Kidney (tissue), 14 donors: ENCODE results near the gene VASH2. TPM values are rescaled to one million over a fixed set of nuclear protein-coding genes. Genes with fewer than 3 reads are reported as not detected.

Experiments
- DNase-seq, 5 donors: peaks; one replicate each; pipeline ENCODE4 v3.0.0-alpha.2; 2013 to 2020
- FAIRE-seq: peaks from 2 replicates; lab custom pipeline; 2012; peaks lifted over from hg19 to GRCh38; lab: Jason Lieb, UNC
- H3K27ac ChIP-seq, 2 donors: one replicate each; pipeline ENCODE4 v1.7.0; 2013; ENCODE audit warnings: low read depth in 2 of 2, low read length in 2 of 2, inconsistent platforms in 1 of 2
- H3K27me3 ChIP-seq: one replicate; pipeline ENCODE4 v1.7.1; 2013; ENCODE audit warnings: low read length, inconsistent platforms; ENCODE audit not compliant: control insufficient read depth, insufficient read depth
- H3K36me3 ChIP-seq, 3 donors: one replicate each; pipeline versions ENCODE4 v1.7.0 to v1.7.1; 2013; ENCODE audit warnings: low read length in 3 of 3, control low read depth in 1 of 3, inconsistent platforms in 1 of 3; ENCODE audit not compliant: insufficient read depth in 3 of 3, control insufficient read depth in 2 of 3
- H3K4me1 ChIP-seq, 3 donors: one replicate each; pipeline versions ENCODE4 v1.7.0 to v1.7.1; 2013; ENCODE audit warnings: low read length in 3 of 3, inconsistent platforms in 1 of 3, low read depth in 1 of 3; ENCODE audit not compliant: control insufficient read depth in 2 of 3, insufficient read depth in 2 of 3
- H3K4me3 ChIP-seq, 3 donors: one replicate each; pipeline versions ENCODE4 v1.7.0 to v1.8.1; 2013; ENCODE audit warnings: low read length in 3 of 3, control low read depth in 1 of 3, inconsistent platforms in 1 of 3
- H3K9ac ChIP-seq, 3 donors: one replicate each; pipeline versions ENCODE4 v1.7.0 to v1.7.1; 2013; ENCODE audit warnings: low read length in 3 of 3, control low read depth in 1 of 3, inconsistent platforms in 1 of 3
- H3K9me3 ChIP-seq, 3 donors: one replicate each; pipeline versions ENCODE4 v1.7.0 to v1.7.1; 2013; ENCODE audit warnings: low read length in 3 of 3, control low read depth in 1 of 3, inconsistent platforms in 1 of 3; ENCODE audit not compliant: control insufficient read depth in 2 of 3, insufficient read depth in 1 of 3
- intact Hi-C: fragments of 100-400 bp; cut with DNase I; formaldehyde crosslinking; loops from one replicate; pipeline ENCODE4 v1.11.1; 2022
- polyA plus RNA-seq: library from polyadenylated mRNA; stranded (reverse); fragments of 350-450 nt; fragmentation: Illumina TruSeq; extraction: RNeasy Lipid Tissue Mini Kit (QIAGEN cat#74804); gene quantifications from one replicate; pipeline ENCODE4 v1.2.3, GENCODE V29; 2014; ENCODE audit warnings: low read depth, low replicate concordance; ENCODE audit not compliant: insufficient read depth
- total RNA-seq: library from RNA; stranded (reverse); fragmentation: NEBNext Ultra II Directional; extraction: Animal tissue kit (Norgen Biotek cat#: 25700); gene quantifications from one replicate; pipeline ENCODE4 v1.2.1, GENCODE V29; 2021
- TF ChIP-seq, protein P1 (sequence below): IDR thresholded peaks from 3 replicates; pipeline ENCODE4 v1.5.1; 2012; ENCODE audit warnings: mild to moderate bottlenecking, moderate library complexity, borderline replicate concordance; ENCODE audit not compliant: insufficient read depth; ENCODE audit errors: extremely low read depth
- donor health status: control.
- donor health status: control.
- donor health status: control.
- donor health status: control.
- donor health status: control.
- donor health status: DM: yes; HTN: yes; CAD: no.
- donor health status: Normal renal cell carcinoma (clear cell type).

Gene VASH2
- total and polyA plus RNA-seq, 2 donors from 2014 or later = 0.57 TPM; not detected in 1

DNA sequence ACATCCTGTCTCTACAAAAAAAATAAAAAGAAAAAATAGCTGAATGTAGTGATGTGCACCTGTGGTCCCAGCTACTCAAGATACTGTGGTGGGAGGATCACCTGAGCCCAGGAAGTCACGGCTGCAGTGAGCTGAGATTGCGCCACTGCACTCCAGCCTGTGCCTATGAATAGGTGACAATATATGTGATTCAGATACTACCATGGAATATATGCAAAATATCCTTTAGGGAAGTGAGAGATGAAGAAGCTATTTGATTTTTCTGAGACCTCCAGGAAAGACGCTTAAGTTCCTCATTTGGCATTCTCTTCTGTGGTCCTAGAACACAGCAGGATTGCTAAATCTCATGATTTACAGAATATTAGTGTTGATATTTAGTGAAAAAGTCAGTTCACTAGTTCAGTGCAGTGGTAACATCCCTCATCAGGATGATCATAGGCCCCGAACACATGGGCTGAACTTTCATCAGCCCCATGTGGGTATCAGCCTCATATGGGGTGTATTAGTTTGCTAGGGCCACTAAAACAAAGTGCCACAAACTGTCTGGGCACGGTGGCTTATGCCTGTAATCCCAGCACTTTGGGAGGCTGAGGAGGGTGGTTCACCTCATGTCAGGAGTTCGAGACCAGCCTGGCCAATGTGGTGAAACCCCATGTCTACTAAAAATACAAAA is 6.0 kb upstream of the VASH2 start:
- H3K9me3 ChIP-seq = peaks cover 0 to 6% (median 0%) of the 10 kb centered on the region in 3 donors
- H3K9ac ChIP-seq = no peak overlapping the region
- TF ChIP-seq, protein P1, sequence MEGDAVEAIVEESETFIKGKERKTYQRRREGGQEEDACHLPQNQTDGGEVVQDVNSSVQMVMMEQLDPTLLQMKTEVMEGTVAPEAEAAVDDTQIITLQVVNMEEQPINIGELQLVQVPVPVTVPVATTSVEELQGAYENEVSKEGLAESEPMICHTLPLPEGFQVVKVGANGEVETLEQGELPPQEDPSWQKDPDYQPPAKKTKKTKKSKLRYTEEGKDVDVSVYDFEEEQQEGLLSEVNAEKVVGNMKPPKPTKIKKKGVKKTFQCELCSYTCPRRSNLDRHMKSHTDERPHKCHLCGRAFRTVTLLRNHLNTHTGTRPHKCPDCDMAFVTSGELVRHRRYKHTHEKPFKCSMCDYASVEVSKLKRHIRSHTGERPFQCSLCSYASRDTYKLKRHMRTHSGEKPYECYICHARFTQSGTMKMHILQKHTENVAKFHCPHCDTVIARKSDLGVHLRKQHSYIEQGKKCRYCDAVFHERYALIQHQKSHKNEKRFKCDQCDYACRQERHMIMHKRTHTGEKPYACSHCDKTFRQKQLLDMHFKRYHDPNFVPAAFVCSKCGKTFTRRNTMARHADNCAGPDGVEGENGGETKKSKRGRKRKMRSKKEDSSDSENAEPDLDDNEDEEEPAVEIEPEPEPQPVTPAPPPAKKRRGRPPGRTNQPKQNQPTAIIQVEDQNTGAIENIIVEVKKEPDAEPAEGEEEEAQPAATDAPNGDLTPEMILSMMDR = no peak
- H3K36me3 ChIP-seq = no peaks in the 10 kb centered on the region
- H3K4me3 ChIP-seq = no peak overlapping the region
- H3K27me3 ChIP-seq = no peaks in the 10 kb centered on the region
- no peak overlapping the region for H3K27ac ChIP-seq
- FAIRE-seq (no peak), DNase-seq (no peak)
- intact Hi-C loops = no loop called here
- H3K4me1 ChIP-seq = no peaks in the 10 kb centered on the region

DNA sequence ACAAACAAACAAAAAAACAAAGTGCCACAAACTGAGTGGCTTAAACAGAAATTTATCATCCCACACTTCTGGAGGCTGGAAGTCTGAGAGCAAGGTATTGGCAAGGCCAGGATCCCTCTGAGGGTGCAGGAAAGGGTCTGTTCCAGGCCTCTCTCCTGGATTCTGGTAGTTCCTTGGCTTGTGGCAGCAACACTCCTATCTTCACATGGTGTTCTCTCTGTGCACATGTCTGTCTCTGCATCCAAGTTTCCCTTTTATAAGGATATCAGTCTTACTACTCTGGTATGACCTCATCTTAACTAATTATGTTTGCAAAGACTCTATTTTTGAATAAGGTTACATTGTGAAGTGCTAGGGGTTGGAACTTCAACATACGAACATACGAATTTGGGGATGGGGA is 5.3 kb upstream of the VASH2 start:
- Histone ChIP-seq H3K4me1 (peaks cover 0 to 4% (median 2%) of the 10 kb centered on the region in 3 donors), H3K27ac (no peak overlapping the region), H3K4me3 (no peak overlapping the region), H3K36me3 (no peaks in the 10 kb centered on the region), H3K9me3 (peaks cover 0 to 5% (median 0%) of the 10 kb centered on the region in 3 donors), H3K9ac (no peak overlapping the region), H3K27me3 (no peaks in the 10 kb centered on the region)
- TF ChIP-seq, protein P1 = no peak
- no peak for DNase-seq
- intact Hi-C loops = no loop called here
- FAIRE-seq = no peak

DNA sequence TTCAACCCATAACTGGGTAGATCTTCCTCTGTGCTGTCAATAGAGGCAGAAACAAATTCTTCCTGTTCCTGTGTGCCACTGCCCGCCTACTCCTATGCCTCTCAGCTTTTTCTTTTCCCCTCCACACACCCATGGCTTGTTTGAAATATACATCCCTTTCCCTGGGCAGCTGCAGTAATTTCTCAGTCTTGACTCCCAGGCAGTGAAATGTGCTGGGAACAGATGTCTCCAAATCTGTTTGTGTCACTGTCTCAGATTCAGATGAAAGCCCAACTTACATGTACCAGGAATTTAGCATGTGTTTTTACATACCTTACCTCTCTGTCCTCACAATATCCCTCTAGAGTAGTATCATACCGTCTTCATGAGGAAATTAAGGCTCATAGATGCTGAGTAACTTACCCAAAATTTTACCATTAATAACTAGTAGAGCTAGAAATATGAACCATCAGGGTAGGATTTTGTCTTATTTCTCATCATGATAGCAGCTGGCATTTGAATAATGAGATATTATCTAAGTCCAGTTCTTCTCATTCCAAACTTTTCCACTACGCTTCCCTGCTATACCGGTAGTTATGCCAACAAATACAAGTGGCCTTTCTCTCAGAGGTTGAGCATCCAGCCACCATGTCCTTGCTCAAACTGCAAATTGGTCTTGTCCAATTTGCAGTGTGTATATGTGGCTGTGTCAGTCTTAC is 4.7 kb upstream of the VASH2 start:
- FAIRE-seq = no peak
- Histone ChIP-seq H3K27ac (no peak overlapping the region), H3K9me3 (no peaks in the 10 kb centered on the region), H3K4me1 (peaks cover 0 to 4% (median 2%) of the 10 kb centered on the region in 3 donors), H3K9ac (no peak overlapping the region), H3K27me3 (no peaks in the 10 kb centered on the region), H3K36me3 (no peaks in the 10 kb centered on the region), H3K4me3 (no peak overlapping the region)
- no peak for DNase-seq
- TF ChIP-seq, protein P1 = no peak
- intact Hi-C loops = no loop called here
